ENCODE measurements around the gene LHCGR.

- TF ChIP-seq GATA3 (IDR thresholded peaks at IDR 0.05; ENCODE audit: low read depth, low read length) (no peak), GATA2 (IDR thresholded peaks at IDR 0.05; ENCODE audit: low read depth, low read length) (no peak)
Measured at GRCh38 chr2:48712151-48712550, 43.4 kb downstream of the LHCGR start.
